Stimulated activated CD4-positive, alpha-beta T cell treated with anti-CD3 and anti-CD28 coated beads, TNF-alpha, amount 100 ng/mL, for 24 hours (primary cell): ENCODE measurements around the gene CD180.
"Not testable (repeated sequence)": the region's sequence is repeated elsewhere in the genome, so short reads cannot be mapped to it uniquely, and the experiment has no call there.

Experiments
- DNase-seq, 3 experiments: peaks; one replicate each; pipeline ENCODE4 v3.0.0-alpha.2; 2020; ENCODE audit warnings: low read depth in 3 of 3

Gene CD180

DNA sequence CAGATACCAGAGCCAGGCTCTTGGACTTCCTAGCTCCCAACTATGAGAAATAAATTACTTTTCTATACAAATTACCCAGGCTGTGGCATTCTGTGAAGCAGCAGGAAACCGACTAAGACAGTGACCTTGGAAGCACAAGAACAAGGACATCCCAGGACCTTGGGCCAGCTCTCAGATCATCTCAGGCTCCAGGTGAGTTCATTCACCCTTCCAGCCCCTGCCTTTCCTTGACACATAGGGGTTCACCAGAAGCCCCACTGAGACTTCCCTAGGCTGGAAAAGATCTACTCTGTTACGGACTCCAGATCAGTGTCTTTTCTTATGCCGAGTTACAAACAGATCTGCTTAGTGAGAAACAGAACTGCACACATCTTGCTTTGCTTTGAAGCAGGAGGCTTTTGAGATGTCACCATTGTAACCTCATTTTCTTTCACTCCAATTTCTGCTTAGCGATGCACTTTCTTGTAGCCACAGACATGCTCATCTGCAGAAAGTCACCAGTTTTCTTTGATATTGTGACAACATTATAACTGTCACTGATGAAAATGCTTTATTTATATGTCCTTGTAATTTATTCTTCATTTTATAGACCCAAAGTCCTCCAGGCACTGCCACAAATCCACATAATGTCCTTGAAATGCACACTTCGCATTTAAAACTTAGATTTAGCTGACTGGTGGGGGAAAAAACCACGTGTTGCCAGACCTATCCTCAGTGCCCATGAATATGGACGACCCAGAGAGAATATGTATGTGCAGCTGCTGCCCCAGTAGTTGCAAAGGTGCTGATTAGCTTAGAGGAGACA, 8.1 kb downstream of the CD180 start:
- no peak for DNase-seq

DNA sequence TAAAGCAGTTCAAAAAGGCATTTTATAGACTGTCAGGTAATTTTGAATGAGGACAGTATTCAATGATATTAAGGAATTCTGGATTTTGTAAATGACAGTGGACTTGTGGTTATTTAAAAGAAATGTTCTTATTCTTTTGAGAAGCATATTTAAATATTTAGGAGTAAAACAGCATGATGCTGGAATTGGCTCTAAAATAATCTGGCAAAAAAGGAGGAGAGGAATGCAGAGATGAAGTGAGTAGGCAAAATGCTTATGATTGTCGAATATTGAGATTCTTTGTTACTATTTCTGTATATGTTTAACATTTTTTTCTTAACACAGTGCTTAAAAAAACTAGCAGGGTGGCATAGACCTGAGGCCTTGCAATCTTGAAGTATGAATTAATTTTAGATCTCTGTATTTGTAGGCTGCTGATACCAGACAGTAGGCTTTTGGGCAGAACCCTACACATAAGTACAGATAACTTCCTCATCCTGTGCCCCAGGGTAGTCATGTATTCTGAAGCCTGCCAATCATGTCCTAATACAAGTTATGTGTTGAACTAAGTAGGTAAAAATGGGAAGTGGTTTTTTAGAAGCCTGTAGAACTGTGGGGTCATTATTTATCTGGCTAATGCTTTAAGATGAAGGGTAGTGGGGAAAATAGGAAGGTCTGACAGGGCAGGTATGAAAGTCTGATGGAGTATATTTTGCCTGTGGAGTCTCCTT, 9.4 kb downstream of the CD180 start:
- DNase-seq: no peak

DNA sequence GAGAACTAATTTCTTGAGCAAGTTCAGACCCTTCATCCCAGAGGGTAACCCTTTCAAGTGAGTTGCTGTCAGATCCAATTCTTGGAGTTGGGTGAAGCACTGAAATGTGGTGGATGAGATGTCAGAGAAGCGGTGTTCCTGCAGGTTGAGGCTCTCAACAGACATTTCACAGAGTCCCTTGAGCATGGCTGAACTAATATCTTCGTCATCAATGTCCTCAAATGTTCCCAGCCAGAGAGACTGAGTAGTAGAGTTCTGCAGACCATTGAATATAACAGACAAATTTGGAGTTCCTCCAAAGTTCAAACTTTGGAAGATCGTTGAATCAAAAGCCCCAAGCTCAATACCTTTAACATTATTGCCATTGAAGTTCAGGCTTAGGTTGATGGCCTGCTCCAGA, 12.7 kb downstream of the CD180 start:
- no peak for DNase-seq

DNA sequence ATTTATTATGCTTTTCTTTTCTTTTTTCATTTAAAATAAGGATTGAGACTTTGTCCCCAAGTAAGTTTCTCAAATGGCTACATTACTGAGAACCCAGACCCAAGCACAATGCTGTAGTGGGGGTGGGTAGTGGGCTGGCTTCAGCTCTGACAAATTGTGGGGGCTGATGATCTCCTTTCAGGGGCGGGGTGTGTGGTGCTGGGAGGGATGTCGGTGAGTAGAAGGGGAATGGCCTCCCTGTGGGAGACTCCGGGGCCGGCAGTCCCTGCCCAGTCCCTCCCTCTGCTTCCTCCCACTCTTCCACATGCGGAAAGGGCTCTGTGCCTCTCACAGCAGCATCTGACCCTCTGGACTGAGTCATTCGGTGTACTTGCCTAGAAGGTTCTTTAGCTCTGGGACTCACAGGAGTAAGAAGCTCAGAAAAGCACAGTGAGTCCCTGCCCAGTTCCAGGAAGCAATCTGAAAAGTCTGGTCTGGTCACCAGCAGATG, 14.3 kb downstream of the CD180 start:
- DNase-seq: no peak

DNA sequence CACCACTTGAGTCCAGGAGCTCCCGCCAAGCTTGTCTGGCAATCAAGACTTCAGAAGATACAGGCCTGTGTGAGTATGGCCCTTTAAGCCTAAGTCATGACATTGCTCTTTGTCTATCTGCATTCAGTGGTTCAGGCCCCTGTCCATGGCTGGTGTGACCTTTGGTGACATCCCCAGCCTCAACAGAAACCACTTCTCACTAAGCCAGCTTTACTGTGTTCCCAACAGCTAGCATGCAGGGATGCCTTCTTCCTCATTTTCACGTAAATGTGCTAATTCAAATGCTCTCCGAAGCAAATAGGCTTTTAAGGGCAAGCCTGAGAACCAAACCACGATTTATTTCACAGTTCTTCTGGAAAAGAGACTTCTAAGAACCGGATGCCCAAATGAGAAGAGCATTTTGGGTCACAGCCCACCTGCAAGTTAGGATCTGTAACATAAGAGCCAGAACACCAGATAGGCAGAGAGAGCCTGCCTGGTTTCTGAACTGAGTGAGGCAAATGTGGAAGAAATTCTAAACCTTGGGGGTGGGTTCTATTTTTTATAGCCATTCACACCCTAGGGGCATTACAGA, 14.9 kb downstream of the CD180 start:
- DNase-seq: no peak

DNA sequence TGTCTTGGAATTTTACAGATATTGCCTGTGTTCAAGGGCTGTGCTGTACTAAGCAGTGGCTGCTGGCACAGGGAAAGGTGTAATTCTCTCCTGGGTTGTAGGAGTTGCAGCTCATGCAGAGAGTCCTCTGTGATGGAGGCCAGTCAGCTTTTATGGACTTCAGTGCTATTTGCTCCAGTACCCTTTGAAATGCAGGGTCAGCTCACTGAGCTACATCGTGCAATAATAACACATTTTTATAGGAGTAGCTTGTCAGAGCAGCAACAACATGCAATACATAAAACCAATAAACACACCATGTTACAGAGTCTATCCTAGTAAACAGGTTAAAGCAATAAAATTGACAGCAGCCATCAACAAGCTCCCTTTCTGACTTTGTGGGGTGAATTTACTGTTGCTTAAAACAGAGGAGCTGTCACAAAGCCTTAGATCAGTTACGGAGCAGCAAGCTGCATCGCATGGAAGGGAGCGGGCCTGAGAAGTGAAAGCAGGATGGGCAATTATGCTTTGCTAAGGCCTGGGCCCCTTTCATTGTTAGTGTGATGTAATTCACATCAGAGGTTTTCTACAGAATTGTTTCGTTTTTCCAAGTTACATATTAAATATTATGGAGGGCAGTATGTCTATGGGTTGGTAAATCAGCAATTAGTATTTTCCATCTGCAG, 16.8 kb downstream of the CD180 start:
- DNase-seq: no peak

DNA sequence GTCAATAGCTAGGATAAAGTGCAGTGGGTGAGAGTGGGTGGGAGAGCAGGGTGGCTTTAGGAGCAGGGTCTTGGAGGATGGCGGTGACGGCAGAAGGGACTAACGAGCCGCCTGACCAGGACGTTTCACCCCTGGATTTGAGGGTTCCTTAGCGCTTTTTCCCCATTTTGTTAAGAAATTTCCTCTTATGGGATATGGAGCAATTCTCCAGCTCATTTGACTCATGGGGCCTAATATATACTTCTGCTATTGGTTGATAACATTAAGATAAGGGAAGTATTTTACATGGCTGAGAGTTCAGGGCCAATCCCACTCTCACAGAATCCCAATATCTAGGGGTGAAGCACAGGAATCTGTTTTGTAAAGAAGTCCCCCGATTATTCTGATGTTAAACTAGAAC, 17.6 kb downstream of the CD180 start:
- no peak for DNase-seq

DNA sequence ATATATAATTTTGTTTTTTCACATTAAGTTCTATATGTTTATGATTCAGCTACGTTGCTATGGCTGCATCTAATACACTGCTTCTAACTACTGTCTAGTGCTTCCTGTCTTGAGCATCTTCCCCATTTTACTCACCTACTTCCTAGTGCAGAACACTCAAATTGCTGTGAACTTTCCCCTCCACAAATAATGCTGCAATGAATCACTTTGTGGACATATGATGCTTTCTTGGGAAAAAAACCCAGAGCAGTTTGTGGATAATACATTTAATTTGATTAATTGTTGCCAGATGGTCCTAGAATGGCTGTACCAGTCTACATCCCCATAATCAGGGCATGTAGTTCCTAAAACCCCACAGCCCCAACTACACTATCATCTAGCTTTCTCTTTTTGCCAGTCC, 18.5 kb downstream of the CD180 start:
- DNase-seq: no peak

DNA sequence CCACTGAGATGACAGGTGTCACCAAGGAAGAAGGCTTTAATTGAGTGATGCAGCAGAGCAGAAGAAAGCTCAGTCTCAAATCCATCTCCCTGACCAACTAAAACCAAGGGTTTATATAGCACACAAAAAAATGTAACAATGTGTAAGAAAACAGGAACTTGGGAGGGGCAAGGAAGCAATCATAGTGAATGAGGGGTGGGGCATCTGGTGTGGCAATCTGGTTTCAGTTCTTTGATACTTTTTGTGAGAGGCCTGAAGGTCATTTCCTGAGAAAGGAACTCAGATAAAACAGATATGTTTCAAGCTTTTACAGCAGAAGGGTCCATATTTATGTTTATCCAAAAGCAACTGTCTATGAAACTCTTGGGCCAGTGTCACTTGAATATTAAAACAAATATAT, 19.7 kb downstream of the CD180 start:
- no peak for DNase-seq

DNA sequence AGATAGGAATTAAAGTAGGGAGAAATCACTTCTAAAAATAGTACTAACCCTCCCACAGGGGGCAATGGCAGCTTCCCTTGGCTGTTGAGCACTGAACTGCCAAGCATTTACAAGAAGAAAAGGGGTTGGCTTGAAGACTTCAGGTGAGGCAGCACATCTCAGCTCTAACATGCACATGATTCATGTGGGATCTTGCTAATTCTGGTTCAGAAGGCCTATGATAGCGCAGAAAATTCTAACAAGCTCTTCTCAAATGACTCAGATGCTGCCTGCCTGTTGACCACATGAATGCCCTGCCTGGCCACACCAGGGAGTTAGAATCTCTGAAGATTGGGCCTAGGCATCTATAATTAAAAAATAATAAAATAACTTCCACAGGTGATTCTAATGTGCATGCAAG, 22.6 kb downstream of the CD180 start:
- DNase-seq: no peak

DNA sequence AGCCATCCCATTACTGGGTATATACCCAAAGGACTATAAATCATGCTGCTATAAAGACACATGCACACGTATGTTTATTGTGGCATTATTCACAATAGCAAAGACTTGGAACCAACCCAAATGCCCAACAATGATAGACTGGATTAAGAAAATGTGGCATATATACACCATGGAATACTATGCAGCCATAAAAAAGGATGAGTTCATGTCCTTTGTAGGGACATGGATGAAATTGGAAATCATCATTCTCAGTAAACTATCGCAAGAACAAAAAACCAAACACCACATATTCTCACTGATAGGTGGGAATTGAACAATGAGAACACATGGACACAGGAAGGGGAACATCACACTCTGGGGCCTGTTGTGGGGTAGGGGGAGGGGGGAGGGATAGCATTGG, 23.2 kb downstream of the CD180 start:
- not testable (repeated sequence) for DNase-seq

DNA sequence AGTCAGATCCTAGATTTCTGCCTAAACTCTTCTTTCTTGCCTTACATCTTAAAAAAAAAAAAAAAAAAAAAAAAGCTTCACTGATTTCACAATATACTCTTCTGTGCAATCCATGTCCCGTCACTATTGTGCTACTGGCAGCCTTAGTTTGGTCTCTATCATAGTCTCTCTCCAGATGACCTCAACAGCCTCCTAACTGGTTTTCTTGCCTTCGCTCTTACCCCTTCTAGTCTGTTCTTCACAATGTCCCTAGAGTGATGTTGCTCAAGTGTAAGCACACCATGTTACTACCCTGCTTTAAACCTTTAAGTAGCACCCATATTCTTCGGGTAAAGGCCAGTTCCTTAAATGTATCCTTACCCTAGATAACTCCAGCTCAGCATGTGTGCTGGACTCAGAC, 25.8 kb downstream of the CD180 start:
- DNase-seq: no peak

DNA sequence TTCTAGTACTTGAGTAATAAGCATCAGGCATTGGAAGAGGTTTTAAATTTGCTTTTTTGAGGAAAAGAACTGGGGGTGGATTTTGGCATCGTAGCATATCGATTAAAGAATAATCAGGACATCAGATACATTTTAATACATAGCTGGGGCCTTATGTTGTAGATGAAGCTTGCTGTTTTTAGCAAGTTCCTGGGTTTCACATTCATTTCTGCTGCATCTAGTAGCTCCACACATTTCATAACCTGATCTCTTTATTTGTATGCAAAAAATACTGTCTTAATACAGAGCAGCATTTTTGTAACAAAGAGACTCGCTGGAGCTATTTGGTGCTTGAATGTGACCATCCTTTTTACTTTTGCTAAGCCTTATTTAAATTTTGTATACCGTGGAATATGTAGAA, 28.5 kb downstream of the CD180 start:
- DNase-seq: no peak

DNA sequence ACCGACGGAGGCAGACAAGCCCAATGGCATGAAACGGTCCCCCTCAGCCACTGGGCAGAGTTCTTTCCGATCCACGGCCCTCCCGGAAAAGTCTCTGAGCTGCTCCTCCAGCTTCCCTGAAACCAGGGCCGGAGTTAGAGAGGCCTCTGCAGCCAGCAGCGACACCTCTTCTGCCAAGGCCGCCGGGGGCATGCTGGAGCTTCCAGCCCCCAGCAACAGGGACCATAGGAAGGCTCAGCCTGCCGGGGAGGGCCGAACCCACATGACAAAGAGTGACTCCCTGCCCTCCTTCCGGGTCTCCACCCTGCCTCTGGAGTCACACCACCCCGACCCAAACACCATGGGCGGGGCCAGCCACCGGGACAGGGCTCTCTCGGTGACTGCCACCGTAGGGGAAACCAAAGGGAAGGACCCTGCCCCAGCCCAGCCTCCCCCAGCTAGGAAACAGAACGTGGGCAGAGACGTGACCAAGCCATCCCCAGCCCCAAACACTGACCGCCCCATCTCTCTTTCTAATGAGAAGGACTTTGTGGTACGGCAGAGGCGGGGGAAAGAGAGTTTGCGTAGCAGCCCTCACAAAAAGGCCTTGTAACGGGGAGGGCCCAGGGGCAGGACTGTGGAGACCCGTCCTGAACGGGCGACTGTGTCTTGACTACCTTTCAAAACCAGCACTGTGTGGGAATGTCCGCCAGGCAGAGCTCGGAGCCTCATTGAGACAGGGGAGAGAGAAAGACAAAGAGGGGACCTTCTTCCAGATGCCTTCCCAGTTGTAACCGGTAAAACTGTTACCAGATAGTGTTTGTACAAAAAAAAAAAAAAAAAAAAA, 29.9 kb downstream of the CD180 start:
- peak; percentile 39 to 73 (median 49) for DNase-seq

DNA sequence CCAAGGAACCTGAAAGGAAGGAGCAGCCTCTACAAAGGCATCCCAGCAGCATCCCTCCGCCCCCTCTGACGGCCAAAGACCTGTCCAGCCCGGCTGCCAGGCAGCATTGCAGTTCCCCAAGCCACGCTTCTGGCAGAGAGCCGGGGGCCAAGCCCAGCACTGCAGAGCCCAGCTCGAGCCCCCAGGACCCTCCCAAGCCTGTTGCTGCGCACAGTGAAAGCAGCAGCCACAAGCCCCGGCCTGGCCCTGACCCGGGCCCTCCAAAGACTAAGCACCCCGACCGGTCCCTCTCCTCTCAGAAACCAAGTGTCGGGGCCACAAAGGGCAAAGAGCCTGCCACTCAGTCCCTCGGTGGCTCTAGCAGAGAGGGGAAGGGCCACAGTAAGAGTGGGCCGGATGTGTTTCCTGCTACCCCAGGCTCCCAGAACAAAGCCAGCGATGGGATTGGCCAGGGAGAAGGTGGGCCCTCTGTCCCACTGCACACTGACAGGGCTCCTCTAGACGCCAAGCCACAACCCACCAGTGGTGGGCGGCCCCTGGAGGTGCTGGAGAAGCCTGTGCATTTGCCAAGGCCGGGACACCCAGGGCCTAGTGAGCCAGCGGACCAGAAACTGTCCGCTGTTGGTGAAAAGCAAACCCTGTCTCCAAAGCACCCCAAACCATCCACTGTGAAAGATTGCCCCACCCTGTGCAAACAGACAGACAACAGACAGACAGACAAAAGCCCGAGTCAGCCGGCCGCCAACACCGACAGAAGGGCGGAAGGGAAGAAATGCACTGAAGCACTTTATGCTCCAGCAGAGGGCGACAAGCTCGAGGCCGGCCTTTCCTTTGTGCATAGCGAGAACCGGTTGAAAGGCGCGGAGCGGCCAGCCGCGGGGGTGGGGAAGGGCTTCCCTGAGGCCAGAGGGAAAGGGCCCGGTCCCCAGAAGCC, 30.8 kb downstream of the CD180 start:
- DNase-seq: peak; percentile 58 to 75 (median 64)

DNA sequence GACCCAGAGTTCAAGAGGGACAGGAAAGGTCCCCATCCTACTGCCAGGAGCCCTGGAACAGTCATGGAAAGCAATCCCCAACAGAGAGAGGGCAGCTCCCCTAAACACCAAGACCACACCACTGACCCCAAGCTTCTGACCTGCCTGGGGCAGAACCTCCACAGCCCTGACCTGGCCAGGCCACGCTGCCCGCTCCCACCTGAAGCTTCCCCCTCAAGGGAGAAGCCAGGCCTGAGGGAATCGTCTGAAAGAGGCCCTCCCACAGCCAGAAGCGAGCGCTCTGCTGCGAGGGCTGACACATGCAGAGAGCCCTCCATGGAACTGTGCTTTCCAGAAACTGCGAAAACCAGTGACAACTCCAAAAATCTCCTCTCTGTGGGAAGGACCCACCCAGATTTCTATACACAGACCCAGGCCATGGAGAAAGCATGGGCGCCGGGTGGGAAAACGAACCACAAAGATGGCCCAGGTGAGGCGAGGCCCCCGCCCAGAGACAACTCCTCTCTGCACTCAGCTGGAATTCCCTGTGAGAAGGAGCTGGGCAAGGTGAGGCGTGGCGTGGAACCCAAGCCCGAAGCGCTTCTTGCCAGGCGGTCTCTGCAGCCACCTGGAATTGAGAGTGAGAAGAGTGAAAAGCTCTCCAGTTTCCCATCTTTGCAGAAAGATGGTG, 31.6 kb downstream of the CD180 start:
- no peak for DNase-seq

DNA sequence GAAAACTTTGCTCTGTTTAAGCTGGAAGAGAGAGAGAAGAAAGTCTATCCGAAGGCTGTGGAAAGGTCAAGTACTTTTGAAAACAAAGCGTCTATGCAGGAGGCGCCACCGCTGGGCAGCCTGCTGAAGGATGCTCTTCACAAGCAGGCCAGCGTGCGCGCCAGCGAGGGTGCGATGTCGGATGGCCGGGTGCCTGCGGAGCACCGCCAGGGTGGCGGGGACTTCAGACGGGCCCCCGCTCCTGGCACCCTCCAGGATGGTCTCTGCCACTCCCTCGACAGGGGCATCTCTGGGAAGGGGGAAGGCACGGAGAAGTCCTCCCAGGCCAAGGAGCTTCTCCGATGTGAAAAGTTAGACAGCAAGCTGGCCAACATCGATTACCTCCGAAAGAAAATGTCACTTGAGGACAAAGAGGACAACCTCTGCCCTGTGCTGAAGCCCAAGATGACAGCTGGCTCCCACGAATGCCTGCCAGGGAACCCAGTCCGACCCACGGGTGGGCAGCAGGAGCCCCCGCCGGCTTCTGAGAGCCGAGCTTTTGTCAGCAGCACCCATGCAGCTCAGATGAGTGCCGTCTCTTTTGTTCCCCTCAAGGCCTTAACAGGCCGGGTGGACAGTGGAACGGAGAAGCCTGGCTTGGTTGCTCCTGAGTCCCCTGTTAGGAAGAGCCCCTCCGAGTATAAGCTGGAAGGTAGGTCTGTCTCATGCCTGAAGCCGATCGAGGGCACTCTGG, 32.6 kb downstream of the CD180 start:
- DNase-seq: no peak

DNA sequence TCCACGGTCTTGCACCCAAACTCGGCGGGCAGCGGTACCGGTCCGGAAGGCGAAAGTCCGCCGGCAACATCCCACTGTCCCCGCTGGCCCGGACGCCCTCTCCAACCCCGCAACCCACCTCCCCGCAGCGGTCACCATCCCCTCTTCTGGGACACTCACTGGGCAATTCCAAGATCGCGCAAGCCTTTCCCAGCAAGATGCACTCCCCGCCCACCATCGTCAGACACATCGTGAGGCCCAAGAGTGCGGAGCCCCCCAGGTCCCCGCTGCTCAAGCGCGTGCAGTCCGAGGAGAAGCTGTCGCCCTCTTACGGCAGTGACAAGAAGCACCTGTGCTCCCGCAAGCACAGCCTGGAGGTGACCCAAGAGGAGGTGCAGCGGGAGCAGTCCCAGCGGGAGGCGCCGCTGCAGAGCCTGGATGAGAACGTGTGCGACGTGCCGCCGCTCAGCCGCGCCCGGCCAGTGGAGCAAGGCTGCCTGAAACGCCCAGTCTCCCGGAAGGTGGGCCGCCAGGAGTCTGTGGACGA, 33.3 kb downstream of the CD180 start:
- DNase-seq: no peak

DNA sequence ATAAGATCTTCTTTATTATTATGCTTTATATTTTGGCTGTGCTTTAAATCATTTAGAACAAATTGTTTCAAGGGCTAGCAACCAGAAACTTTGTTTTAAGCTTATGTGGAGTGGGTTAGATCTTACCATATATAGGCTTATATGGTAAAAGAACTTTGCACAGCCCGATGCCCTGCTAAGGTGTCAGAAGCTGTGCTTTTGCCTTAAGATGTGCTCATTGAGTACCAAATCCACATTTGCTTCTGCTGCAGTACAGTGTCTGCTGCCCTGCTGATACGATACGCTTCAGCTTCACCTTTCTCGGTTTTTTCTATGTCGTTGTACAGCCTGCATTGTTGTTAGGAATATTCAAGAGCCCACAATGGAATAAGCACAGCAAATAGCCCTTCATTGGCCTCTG, 34.8 kb downstream of the CD180 start:
- DNase-seq: no peak
